ENCODE measurements around the gene NDUFS2.

DNA sequence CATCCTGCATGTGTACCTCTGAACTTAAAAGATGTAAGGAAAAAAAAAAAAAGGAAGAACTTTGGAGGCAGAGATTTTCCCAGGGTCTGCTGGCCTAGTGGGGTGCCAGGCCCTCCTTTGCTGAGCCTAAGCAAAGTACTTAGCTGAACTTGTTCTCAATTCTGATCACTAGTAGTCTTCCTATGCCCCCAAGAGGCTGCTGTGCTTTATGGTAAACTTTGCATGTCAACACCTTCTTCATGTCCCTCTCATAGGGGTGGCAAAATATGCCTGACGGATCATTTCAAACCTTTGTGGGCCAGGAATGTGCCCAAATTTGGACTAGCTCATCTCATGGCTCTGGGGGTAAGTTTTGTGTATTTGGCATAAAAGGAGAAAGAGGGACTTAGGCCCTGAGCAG lies 44.3 kb upstream of the NDUFS2 start:
- TF ChIP-seq, protein P1, sequence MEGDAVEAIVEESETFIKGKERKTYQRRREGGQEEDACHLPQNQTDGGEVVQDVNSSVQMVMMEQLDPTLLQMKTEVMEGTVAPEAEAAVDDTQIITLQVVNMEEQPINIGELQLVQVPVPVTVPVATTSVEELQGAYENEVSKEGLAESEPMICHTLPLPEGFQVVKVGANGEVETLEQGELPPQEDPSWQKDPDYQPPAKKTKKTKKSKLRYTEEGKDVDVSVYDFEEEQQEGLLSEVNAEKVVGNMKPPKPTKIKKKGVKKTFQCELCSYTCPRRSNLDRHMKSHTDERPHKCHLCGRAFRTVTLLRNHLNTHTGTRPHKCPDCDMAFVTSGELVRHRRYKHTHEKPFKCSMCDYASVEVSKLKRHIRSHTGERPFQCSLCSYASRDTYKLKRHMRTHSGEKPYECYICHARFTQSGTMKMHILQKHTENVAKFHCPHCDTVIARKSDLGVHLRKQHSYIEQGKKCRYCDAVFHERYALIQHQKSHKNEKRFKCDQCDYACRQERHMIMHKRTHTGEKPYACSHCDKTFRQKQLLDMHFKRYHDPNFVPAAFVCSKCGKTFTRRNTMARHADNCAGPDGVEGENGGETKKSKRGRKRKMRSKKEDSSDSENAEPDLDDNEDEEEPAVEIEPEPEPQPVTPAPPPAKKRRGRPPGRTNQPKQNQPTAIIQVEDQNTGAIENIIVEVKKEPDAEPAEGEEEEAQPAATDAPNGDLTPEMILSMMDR (IDR thresholded peaks at IDR 0.05; ENCODE audit: low read depth, low read length, poor library complexity, severe bottlenecking) = no peak
- TF ChIP-seq EZH2phosphoT487 (IDR thresholded peaks at IDR 0.05; ENCODE audit: borderline replicate concordance, low read length) = no peak

Data from DOHH2 (cell line).